H9 (cell line): ENCODE results near the gene ACTA1. TPM values are rescaled to one million over a fixed set of nuclear protein-coding genes. Genes with fewer than 3 reads are reported as not detected.

Source experiments
- DNase-seq: peaks from one replicate; pipeline ENCODE4 v3.0.0-alpha.2; 2017
- H2AFZ ChIP-seq: one replicate; pipeline ENCODE4 v1.6.1; 2013; ENCODE audit warnings: mild to moderate bottlenecking, low read length, control low read depth, moderate library complexity
- H2AK5ac ChIP-seq: 2 replicates; pipeline ENCODE4 v1.6.1; 2013; ENCODE audit warnings: low read length, control low read depth, mixed read lengths; ENCODE audit not compliant: insufficient read length
- H2BK120ac ChIP-seq: one replicate; pipeline ENCODE4 v1.6.1; 2013; ENCODE audit warnings: low read depth, mild to moderate bottlenecking, low read length, control low read depth, inconsistent platforms; ENCODE audit not compliant: poor library complexity, severe bottlenecking
- H2BK12ac ChIP-seq: 2 replicates; pipeline ENCODE4 v1.6.1; 2013; ENCODE audit warnings: low read length, control low read depth, mixed read lengths, low read depth; ENCODE audit not compliant: insufficient read length
- H2BK15ac ChIP-seq: 2 replicates; pipeline ENCODE4 v1.6.1; 2013; ENCODE audit warnings: low read depth, low read length, control low read depth
- H2BK20ac ChIP-seq: one replicate; pipeline ENCODE4 v1.6.1; 2013; ENCODE audit warnings: low read depth, mild to moderate bottlenecking, low read length, control low read depth, inconsistent platforms; ENCODE audit not compliant: poor library complexity, severe bottlenecking
- H2BK5ac ChIP-seq: 2 replicates; pipeline ENCODE4 v1.6.1; 2013; ENCODE audit warnings: low read length, control low read depth, mixed read lengths; ENCODE audit not compliant: insufficient read length
- H3K14ac ChIP-seq: 2 replicates; pipeline ENCODE4 v1.6.1; 2013; ENCODE audit warnings: low read length, control low read depth; ENCODE audit not compliant: insufficient read depth
- H3K18ac ChIP-seq: 2 replicates; pipeline ENCODE4 v1.6.1; 2013; ENCODE audit warnings: low read depth, mild to moderate bottlenecking, mixed read lengths, low read length, control low read depth; ENCODE audit not compliant: insufficient read length
- H3K23ac ChIP-seq: 2 replicates; pipeline ENCODE4 v1.6.1; 2013; ENCODE audit warnings: low read length, control low read depth, mixed read lengths, low read depth; ENCODE audit not compliant: insufficient read length
- H3K23me2 ChIP-seq: 2 replicates; pipeline ENCODE4 v1.6.1; 2013; ENCODE audit warnings: low read depth, mild to moderate bottlenecking, mixed read lengths, low read length, control low read depth; ENCODE audit not compliant: insufficient read length, poor library complexity, severe bottlenecking
- H3K27ac ChIP-seq: 2 replicates; pipeline ENCODE4 v1.5.1; 2013; ENCODE audit warnings: low read length, control low read depth, mixed read lengths, low read depth; ENCODE audit not compliant: insufficient read length
- H3K27me3 ChIP-seq: 2 replicates; pipeline ENCODE4 v1.6.1; 2013; ENCODE audit warnings: low read length, control low read depth, inconsistent platforms; ENCODE audit not compliant: insufficient read depth
- H3K4ac ChIP-seq: 2 replicates; pipeline ENCODE4 v1.6.1; 2013; ENCODE audit warnings: low read depth, mild to moderate bottlenecking, control low read depth, inconsistent platforms, low read length, moderate library complexity
- H3K4me1 ChIP-seq: 2 replicates; pipeline ENCODE4 v1.6.1; 2013; ENCODE audit warnings: low read length, control low read depth, inconsistent platforms; ENCODE audit not compliant: insufficient read depth
- H3K4me2 ChIP-seq: 2 replicates; pipeline ENCODE4 v1.6.1; 2013; ENCODE audit warnings: low read length, control low read depth, mixed read lengths; ENCODE audit not compliant: insufficient read length, insufficient read depth
- H3K56ac ChIP-seq: 2 replicates; pipeline ENCODE4 v1.6.1; 2013; ENCODE audit warnings: low read depth, mild to moderate bottlenecking, mixed read lengths, low read length, control low read depth; ENCODE audit not compliant: insufficient read length
- H3K79me1 ChIP-seq: 2 replicates; pipeline ENCODE4 v1.6.1; 2013; ENCODE audit warnings: low read depth, mild to moderate bottlenecking, moderate library complexity, low read length, control low read depth, inconsistent platforms; ENCODE audit not compliant: insufficient read depth, poor library complexity, severe bottlenecking
- H3K79me2 ChIP-seq: 2 replicates; pipeline ENCODE4 v1.6.1; 2013; ENCODE audit warnings: low read length, control low read depth, inconsistent platforms; ENCODE audit not compliant: insufficient read depth
- H3K9ac ChIP-seq: 2 replicates; pipeline ENCODE4 v1.6.1; 2013; ENCODE audit warnings: low read length, control low read depth, mixed read lengths; ENCODE audit not compliant: insufficient read length; ENCODE audit errors: extremely low read depth
- H3K9me3 ChIP-seq: one replicate; pipeline ENCODE4 v1.6.1; 2013; ENCODE audit warnings: low read depth, low read length, inconsistent platforms; ENCODE audit not compliant: control insufficient read depth
- H3T11ph ChIP-seq: one replicate; pipeline ENCODE4 v1.6.1; 2013; ENCODE audit warnings: mild to moderate bottlenecking, low read length, control low read depth, inconsistent platforms
- H4K20me1 ChIP-seq: one replicate; pipeline ENCODE4 v1.6.1; 2013; ENCODE audit not compliant: control insufficient read depth, insufficient read length, insufficient read depth
- H4K5ac ChIP-seq: 2 replicates; pipeline ENCODE4 v1.6.1; 2013; ENCODE audit warnings: low read depth, mild to moderate bottlenecking, mixed read lengths, low read length, control low read depth; ENCODE audit not compliant: insufficient read length
- H4K8ac ChIP-seq: replicated peaks from 2 replicates; pipeline ENCODE4 v1.6.1; 2013; ENCODE audit warnings: low read length, control low read depth, mixed read lengths, low read depth; ENCODE audit not compliant: insufficient read length
- H4K91ac ChIP-seq: 2 replicates; pipeline ENCODE4 v1.6.1; 2013; ENCODE audit warnings: low read depth, mild to moderate bottlenecking, moderate library complexity, mixed read lengths, low read length, control low read depth; ENCODE audit not compliant: insufficient read length
- H3K27ac Mint-ChIP-seq, 3 experiments: 2 replicates in 2 of 3; 3 replicates in 1 of 3; pipeline ENCODE4 v1.8.0; 2020 to 2021; ENCODE audit warnings: mixed read lengths in 3 of 3, mild to moderate bottlenecking in 1 of 3, moderate library complexity in 1 of 3
- H3K27me3 Mint-ChIP-seq: 2 replicates; pipeline ENCODE4 v1.8.0; 2021; ENCODE audit warnings: low read depth, mild to moderate bottlenecking, moderate library complexity, mixed read lengths
- H3K36me3 Mint-ChIP-seq, 3 experiments: 2 replicates in 2 of 3; 3 replicates in 1 of 3; pipeline ENCODE4 v1.8.0; 2020 to 2021; ENCODE audit warnings: low read depth in 3 of 3, mixed read lengths in 3 of 3; ENCODE audit not compliant: insufficient read depth in 1 of 3
- H3K4me1 Mint-ChIP-seq, 2 experiments: 2 replicates each; pipeline ENCODE4 v1.8.0; 2020; ENCODE audit warnings: mixed read lengths in 2 of 2
- H3K4me3 Mint-ChIP-seq, 2 experiments: 2 replicates in 1 of 2; 3 replicates in 1 of 2; pipeline ENCODE4 v1.8.0; 2020 to 2021; ENCODE audit warnings: mild to moderate bottlenecking in 2 of 2, mixed read lengths in 2 of 2, moderate library complexity in 1 of 2
- H3K9me3 Mint-ChIP-seq, 2 experiments: 2 replicates in 1 of 2; 3 replicates in 1 of 2; pipeline ENCODE4 v1.8.0; 2020; ENCODE audit warnings: mild to moderate bottlenecking in 2 of 2, mixed read lengths in 2 of 2, moderate library complexity in 1 of 2
- CTCF ChIP-seq: fragments of 200-600 bp; sonication (generic); conservative IDR thresholded peaks from 3 replicates; pipeline ENCODE4 v1.8.0; 2021; ENCODE audit warnings: antibody characterized with exemption, mild to moderate bottlenecking
- WGBS: extraction: QIAGEN DNeasy Blood & Tissue Kit; methylation state at CpG from one replicate; pipeline ENCODE4 v1.1.7; 2013; ENCODE audit warnings: missing lambda C conversion rate, low lambda C conversion rate, mixed read lengths; ENCODE audit not compliant: insufficient read length; ENCODE audit errors: extremely low coverage; 5-methylcytosine and 5-hydroxymethylcytosine counted together
- total RNA-seq: library from RNA; stranded (reverse); gene quantifications from 2 replicates; pipeline ENCODE4 v1.2.1, GENCODE V29; 2021

Gene ACTA1
- total RNA-seq, 1 experiment from 2014 or later: 48.5 TPM

DNA sequence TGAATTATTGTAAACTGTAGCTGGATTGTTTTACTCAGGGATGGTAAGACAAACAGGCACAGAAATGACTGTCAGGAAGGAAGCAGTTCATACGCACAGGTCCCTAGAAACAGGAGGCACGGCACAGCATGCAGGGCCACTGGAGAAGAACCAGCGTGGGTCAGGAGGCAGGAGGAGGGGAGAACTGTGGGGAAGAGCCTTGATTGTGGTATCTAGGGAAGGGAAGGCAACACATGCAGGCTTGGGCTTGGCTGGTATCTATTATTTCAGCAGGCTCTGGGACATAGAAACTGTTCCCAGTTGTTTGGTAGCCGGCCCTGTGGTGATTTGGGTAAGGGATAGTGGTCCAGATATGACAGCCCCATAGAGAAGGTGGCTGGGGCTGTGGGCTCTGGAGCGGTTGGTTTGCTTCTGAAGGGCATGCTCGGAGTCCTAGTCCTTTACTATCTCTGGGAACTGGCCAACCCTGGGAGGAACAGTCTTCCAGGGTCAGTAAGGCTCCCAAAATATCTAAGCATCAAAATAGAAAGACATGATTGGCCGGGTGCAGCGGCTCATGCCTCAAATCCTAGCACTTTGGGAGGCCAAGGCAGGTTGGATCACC lies 47.9 kb downstream of the ACTA1 start:
- peaks cover 5% of the 10 kb centered on the region; the same call in 1 of the 2 replicates for H3K4me1 ChIP-seq
- no peaks in the 10 kb centered on the region for H3K27me3 ChIP-seq
- H4K91ac ChIP-seq: no peak overlapping the region
- no peak overlapping the region for H2AFZ ChIP-seq
- no peak overlapping the region for H3T11ph ChIP-seq
- H3K79me1 ChIP-seq: no peaks in the 10 kb centered on the region
- no peak overlapping the region for H3K4ac ChIP-seq
- no peak overlapping the region for H3K56ac ChIP-seq
- no peak for TF ChIP-seq CTCF
- no peaks in the 10 kb centered on the region for H3K9me3 ChIP-seq
- Mint-ChIP-seq H3K4me3 (no peak overlapping the region), H3K4me1 (peaks cover 9 to 13% of the 10 kb centered on the region in 2 experiments), H3K27me3 (peaks cover 8% of the 10 kb centered on the region), H3K36me3 (no peaks in the 10 kb centered on the region), H3K9me3 (peaks cover 0 to 3% of the 10 kb centered on the region in 2 experiments; a peak in 2 of 5 replicates), H3K27ac (no peak overlapping the region)
- no peak overlapping the region for H3K18ac ChIP-seq
- no peak overlapping the region; the same call in 1 of the 2 replicates for H3K14ac ChIP-seq
- H2BK12ac ChIP-seq: no peak overlapping the region
- H2BK15ac ChIP-seq: no peak overlapping the region
- no peak overlapping the region for H2BK20ac ChIP-seq
- H3K27ac ChIP-seq: no peak overlapping the region
- H2BK5ac ChIP-seq: no peak overlapping the region
- no peak for DNase-seq
- H4K8ac ChIP-seq: no peak overlapping the region
- H2BK120ac ChIP-seq: no peak overlapping the region
- no peak overlapping the region for H3K4me2 ChIP-seq
- no peak overlapping the region for H2AK5ac ChIP-seq
- WGBS: no CpG with 5 or more reads among the region's 8 CpGs
- no peaks in the 10 kb centered on the region for H4K20me1 ChIP-seq
- H3K79me2 ChIP-seq: no peaks in the 10 kb centered on the region
- H4K5ac ChIP-seq: no peak overlapping the region
- H3K23me2 ChIP-seq: no peaks in the 10 kb centered on the region
- H3K23ac ChIP-seq: no peak overlapping the region
- no peak overlapping the region for H3K9ac ChIP-seq
